GM19395 (cell line): Measurements from ENCODE around the gene TRIM3.
A peak's percentile ranks its signal among the peaks of the same experiment; 100 is the strongest.

Source experiments
- ATAC-seq: cut with Tn5 transposase; IDR thresholded peaks from one replicate; pipeline ENCODE4 v1.9.1; 2021; ENCODE audit warnings: mild to moderate bottlenecking, moderate library complexity; ENCODE audit not compliant: unreplicated experiment

TRIM3 gene

GRCh38 chr11:6481012-6481923 lies 7.5 kb upstream of the TRIM3 start, which contains the start of the genes ARFIP2 and TIMM10B:
ARFIP2 (minus strand) TSS chr11:6481331; CDS start chr11:6480421, 910 bp downstream.
TIMM10B (plus strand) TSS chr11:6481501; CDS start chr11:6481517, 16 bp downstream.
- peak; percentile 99 for ATAC-seq

DNA sequence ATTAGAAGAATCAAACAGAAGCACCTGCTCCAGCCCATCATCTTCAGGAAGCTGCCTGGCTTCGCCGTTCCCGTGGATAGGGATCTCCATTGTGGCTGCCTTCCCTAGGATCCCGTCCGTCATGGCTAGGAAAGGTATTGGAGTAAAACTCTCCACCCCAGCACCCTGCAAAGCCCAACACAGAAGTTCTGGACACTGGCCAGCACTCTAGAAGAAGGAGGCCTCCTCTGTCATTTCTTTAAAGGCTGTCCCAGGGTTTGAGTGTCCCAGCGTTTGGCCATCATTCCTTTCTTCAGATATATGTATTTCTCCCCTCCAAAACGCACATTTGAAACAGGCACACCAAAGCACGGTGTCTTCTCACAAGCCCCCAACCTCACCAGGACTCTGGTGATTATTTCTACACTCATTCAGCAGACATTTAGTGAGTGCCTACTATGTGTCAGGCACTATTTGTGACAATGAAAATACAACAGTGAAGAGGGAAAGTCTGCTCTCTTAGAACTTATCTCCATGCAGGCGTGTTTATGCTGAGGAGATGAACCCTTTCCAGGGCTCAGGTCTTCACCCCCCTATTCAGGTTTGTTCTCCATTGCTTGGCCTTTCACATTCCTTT lies 6.7 kb upstream of the TRIM3 start:
- no peak for ATAC-seq

DNA sequence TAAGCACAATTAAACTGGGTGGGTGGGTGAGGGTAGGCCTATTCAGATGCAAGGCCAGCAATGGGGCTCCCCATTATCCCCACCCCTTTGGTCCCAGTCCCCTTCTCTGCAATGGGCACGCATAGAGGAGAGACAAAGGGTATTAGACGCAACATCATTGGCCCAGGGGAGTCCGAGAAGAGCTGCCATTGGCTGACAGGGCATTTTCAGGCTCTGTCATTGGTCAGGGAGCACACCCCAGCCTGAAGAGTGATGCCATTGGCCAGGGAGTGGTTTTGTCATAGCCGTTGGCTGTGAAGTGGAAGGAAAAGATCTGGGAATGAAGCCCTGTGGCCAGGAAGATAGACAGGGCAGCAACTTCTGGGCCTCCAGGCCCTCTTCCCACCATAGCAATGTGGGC lies 2.8 kb upstream of the TRIM3 start:
- ATAC-seq: no peak

GRCh38 chr11:6475936-6476335 lies 2.2 kb upstream of the TRIM3 start:
- no peak for ATAC-seq

DNA sequence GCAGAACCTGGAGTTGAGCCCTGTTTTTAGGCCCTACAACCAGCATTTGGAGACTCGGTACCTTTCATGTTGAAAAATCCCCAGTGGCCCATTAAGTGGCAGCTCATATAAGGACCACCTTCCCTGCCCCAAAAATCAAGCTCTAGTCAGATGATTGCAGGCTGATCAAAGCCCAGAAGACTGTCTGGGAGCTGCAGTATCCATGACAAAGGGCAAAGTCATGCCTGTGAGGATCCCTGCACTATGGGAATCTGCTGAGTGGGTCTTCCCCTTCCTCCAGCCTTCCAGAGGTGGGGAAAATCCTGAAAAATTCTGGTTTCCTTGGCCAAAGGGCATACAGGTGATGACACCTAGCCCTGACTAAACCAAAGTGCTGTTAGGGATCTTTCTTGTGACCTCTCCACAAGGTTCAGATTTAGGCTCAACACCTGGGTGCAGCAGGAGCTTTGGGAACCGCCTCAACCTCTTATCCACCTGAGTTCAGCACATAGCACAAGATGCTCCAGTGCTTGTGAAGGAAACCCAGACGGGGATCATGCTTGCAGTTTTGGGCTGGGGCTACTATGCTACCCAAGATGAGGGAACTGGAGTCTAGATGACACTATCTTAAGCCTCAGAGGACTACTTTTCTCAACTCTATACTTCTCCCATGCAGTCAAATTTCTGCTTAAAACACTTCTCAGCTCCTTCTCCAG lies 1.2 kb upstream of the TRIM3 start:
- ATAC-seq: no peak

DNA sequence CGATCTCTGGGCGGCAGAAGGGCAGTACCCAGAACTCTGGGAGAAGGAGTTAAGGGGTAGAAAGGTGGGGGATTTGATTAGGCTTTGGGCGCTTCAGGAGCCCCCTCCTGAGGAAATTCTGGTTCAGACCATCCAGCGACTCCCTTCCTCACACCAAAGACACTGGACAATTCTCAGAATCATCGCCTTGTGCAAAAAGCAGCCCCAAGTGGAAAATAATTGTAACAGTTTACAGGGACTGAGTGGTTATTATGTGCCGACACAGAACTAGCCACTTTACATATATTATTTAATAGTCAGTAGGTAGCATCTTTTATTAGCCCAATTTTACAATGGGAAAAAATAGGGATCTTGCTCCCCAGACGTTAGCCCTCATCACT lies 662 bp upstream of the TRIM3 start:
- ATAC-seq: no peak

DNA sequence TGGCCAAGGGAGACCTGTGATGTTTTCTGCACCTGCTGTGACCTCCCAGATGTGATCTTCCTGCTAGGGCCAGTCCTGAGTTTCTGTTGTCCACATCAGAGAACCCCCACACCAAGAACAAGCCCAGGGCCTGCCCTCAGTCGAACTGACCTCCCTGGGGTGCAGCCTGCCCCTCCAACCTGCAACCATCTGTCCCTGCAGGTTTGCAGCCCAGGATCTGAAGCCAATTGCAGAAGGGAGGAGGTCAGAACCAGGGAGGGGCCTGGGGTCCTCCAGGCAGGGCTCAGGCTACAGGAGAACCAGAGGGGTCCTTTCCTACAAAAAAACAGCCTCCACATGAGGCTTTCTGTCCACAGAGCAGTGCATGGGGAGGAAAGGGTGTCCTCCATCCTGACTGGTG lies 807 bp downstream of the TRIM3 start:
- ATAC-seq: no peak

- ATAC-seq: no peak
Observed at GRCh38 chr11:6469599-6469998, 4.1 kb downstream of the TRIM3 start.

DNA sequence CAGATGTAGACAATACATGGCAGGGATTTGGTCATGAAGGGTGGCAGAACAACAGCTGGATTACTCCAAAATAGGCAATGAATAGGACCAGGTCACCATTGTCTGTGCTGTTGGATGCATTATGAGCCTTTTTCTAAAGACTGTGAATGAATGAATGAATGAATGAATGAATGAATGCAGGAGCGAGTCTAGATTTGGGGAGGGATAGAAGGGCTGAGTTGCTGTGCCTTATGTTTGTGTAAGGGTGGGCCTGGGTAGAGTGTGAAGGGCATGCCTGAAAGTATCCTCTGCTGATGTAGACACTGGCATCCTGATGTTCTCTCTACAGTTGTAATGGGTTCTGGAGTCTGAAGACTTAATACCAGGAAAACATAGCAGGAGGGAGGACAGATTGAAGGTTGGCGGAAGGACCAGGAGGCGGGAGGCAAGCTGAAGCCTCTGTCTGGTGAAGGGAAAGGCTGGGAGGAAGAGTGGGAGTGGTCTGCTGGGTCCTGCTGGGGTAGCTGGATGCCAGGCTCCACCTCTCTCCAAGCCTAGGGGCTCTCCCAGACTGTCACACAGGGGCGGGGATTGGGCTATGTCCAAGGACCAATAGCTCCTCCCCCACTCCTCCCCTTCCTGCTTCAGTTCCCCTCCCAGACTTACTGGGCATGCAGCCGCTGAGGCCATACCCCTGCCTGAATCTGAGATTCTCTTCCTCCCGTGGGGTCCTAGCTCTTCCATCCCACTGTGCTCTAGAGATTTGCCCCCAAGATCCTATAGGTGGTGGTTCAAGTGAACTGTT lies 4.8 kb downstream of the TRIM3 start:
- peak; percentile 65 for ATAC-seq

DNA sequence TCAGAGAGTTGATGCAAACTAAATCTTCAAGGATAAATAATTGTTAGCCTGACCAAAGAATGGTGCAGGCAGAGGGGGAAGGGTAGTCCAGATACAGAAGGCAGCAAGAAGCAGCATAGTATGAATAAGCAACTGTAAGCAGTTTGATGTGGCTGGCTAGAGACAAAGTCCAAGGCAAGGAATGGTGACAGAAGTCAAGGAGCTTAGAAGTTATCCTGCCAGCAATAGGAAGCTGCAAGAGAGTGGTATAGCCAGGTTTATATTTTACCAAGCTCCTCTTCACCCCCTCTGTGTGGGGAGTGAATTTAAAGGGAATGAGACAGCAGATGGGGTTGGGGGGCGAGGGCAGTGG lies 14.7 kb downstream of the TRIM3 start:
- ATAC-seq: no peak

DNA sequence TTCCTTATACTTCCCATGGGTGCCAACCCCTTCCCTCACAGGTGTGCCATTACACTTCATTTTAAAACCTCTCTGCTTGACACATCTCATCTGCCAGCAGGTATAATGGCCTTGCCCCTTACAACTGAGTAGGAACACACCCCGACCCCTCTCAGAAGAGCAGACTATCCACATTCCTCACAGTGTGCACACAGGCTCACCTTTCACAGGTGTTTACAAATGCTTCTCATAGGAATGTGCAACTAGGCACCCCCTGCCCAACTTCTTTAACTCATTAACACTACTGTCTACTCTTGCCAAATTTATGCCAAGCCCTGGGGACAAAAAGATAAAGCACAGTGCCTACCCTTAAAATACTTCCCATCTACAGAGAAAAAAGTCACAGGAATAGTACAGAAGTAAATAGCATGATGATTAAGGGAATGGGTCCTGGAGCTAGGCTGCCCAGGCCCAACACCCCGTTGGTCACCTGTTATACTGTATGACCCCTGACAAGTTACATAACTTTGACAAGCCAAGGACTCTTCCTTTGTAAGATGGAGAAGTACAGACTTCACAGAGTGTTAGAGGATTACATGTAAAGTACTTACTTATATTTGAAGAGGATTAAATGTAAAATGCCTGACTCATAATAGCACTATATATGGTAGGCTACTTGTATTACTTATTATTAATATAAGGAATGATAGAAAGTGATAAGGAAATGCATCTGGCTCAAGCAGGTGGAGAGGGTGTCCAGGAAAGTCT lies 15.2 kb downstream of the TRIM3 start:
- no peak for ATAC-seq

- no peak for ATAC-seq
Observed at GRCh38 chr11:6457581-6458320, 16.0 kb downstream of the TRIM3 start.

- ATAC-seq: no peak
Observed at GRCh38 chr11:6456361-6457073, 17.2 kb downstream of the TRIM3 start.

GRCh38 chr11:6455070-6455469 lies 18.7 kb downstream of the TRIM3 start:
- ATAC-seq: no peak

GRCh38 chr11:6453152-6453551 lies 20.6 kb downstream of the TRIM3 start:
- no peak for ATAC-seq

DNA sequence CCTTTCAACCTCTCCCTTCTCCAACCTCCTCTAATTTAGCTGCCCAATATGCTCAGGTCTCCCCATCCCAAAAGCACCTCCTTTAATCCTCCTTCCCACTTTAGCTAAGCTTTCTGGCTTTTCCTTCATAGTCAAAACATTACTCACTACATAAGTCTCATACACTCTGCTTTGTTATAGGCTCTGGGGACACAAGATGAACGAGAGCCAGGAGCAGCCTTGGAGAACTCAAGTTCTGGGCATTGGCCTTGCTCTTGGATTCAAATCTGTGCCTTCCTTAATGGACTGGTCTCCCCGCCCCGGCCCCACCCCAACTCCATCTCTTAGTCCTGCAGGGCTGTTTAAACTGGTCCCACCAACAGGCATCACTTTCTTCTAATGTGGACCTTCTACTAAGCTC lies 21.5 kb downstream of the TRIM3 start:
- ATAC-seq: no peak

- no peak for ATAC-seq
Observed at GRCh38 chr11:6448574-6448973, 25.2 kb downstream of the TRIM3 start.

- peak; percentile 84 for ATAC-seq
Observed at GRCh38 chr11:6443269-6444003, 30.3 kb downstream of the TRIM3 start.
